Neural progenitor cell (in vitro differentiated cells): ENCODE measurements around the gene PTH2. TPM values are rescaled to one million over a fixed set of nuclear protein-coding genes. Genes with fewer than 3 reads are reported as not detected.

Experiments
- DNase-seq: peaks from one replicate; pipeline ENCODE4 v3.0.0-alpha.2; 2016; ENCODE audit warnings: low spot score
- H2AFZ ChIP-seq: fragments of 200-600 bp; sonication (generic); replicated peaks from 2 replicates; pipeline ENCODE4 v1.6.1; 2016; ENCODE audit warnings: antibody characterized with exemption
- H3F3A ChIP-seq: fragments of 200-600 bp; sonication (generic); 2 replicates; pipeline ENCODE4 v1.6.1; 2016; ENCODE audit warnings: antibody characterized with exemption, low read depth
- H3K27ac ChIP-seq: fragments of 200-600 bp; sonication (generic); 2 replicates; pipeline ENCODE4 v1.5.1; 2016; ENCODE audit warnings: mild to moderate bottlenecking
- H3K27me3 ChIP-seq: fragments of 200-600 bp; sonication (generic); 2 replicates; pipeline ENCODE4 v1.6.1; 2016; ENCODE audit warnings: mild to moderate bottlenecking, moderate library complexity
- H3K36me3 ChIP-seq: fragments of 200-600 bp; sonication (generic); 2 replicates; pipeline ENCODE4 v1.5.1; 2016
- H3K4me1 ChIP-seq: fragments of 200-600 bp; sonication (generic); 2 replicates; pipeline ENCODE4 v1.6.1; 2016; ENCODE audit warnings: mixed run types
- H3K4me2 ChIP-seq: fragments of 200-600 bp; sonication (generic); 2 replicates; pipeline ENCODE4 v1.6.1; 2016
- H3K4me3 ChIP-seq: fragments of 200-600 bp; sonication (generic); 2 replicates; pipeline ENCODE4 v1.5.1; 2016
- H3K79me2 ChIP-seq: fragments of 200-600 bp; sonication (generic); 2 replicates; pipeline ENCODE4 v1.6.1; 2016; ENCODE audit warnings: low read depth
- H3K9ac ChIP-seq: fragments of 200-600 bp; sonication (generic); 2 replicates; pipeline ENCODE4 v1.6.1; 2016
- H3K9me3 ChIP-seq: fragments of 200-600 bp; sonication (generic); 2 replicates; pipeline ENCODE4 v1.5.1; 2016; ENCODE audit warnings: low read depth
- H4K20me1 ChIP-seq: fragments of 200-600 bp; sonication (generic); 2 replicates; pipeline ENCODE4 v1.6.1; 2016; ENCODE audit warnings: low read depth
- H3K27ac Mint-ChIP-seq: 3 replicates; pipeline ENCODE4 v1.8.0; 2021; ENCODE audit warnings: mixed read lengths
- H3K27me3 Mint-ChIP-seq: 2 replicates; pipeline ENCODE4 v1.8.0; 2022; ENCODE audit warnings: low read depth, mild to moderate bottlenecking, inconsistent platforms, moderate library complexity, mixed read lengths; ENCODE audit not compliant: insufficient read depth
- H3K36me3 Mint-ChIP-seq: 3 replicates; pipeline ENCODE4 v1.8.0; 2021; ENCODE audit warnings: mixed read lengths
- H3K4me1 Mint-ChIP-seq: 3 replicates; pipeline ENCODE4 v1.8.0; 2021; ENCODE audit warnings: mixed read lengths
- H3K4me3 Mint-ChIP-seq: 3 replicates; pipeline ENCODE4 v1.8.0; 2021; ENCODE audit warnings: mild to moderate bottlenecking, moderate library complexity, mixed read lengths
- H3K9me3 Mint-ChIP-seq: 3 replicates; pipeline ENCODE4 v1.8.0; 2020; ENCODE audit warnings: mixed read lengths
- EZH2 ChIP-seq: fragments of 200-600 bp; sonication (generic); IDR thresholded peaks from 2 replicates; pipeline ENCODE4 v1.6.1; 2017; ENCODE audit warnings: antibody characterized with exemption, mild to moderate bottlenecking, moderate library complexity
- EZH2phosphoT487 ChIP-seq: fragments of 200-600 bp; sonication (generic); IDR thresholded peaks from 2 replicates; pipeline ENCODE4 v1.6.1; 2017; ENCODE audit warnings: antibody characterized with exemption
- total RNA-seq: library from RNA; depleted of rRNA; stranded (reverse); fragments of >200 nt; gene quantifications from 2 replicates; pipeline ENCODE4 v1.2.3, GENCODE V29; 2015; ENCODE audit warnings: low replicate concordance
- TF ChIP-seq, protein P1 (sequence below): fragments of 200-600 bp; sonication (generic); IDR thresholded peaks from 2 replicates; pipeline ENCODE4 v1.5.1; 2017; ENCODE audit warnings: antibody characterized with exemption, mild to moderate bottlenecking

Gene PTH2
- total RNA-seq, 1 donor from 2014 or later, result not detected

DNA sequence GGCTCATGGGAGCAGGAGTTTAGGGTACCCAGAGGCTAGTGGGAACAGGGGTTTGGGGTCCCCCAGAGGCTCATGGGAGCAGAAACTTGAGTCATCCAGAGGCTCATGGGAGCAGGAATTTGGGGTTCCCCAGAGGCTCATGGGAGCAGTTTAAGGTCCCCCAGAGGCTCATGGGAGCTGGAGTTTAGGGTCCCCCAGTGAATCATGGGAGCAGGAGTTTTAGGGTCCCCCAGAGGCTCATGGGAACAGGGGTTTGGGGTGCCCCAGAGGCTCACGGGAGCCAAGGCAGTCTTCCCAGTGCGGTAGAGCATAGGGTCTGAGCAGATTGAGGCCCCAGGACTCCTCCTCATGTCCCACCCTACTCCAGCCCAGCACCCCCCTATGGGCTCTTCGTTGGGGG lies 42.1 kb upstream of the PTH2 start:
- Histone ChIP-seq H3K27me3 (no peaks in the 10 kb centered on the region), H3K9me3 (no peaks in the 10 kb centered on the region), H3K4me2 (no peak overlapping the region), H3K36me3 (no peaks in the 10 kb centered on the region), H3K27ac (no peak overlapping the region), H3K79me2 (no peaks in the 10 kb centered on the region), H3K4me1 (peaks cover 7% of the 10 kb centered on the region), H3K4me3 (no peak overlapping the region), H4K20me1 (no peaks in the 10 kb centered on the region), H3F3A (peaks cover 6% of the 10 kb centered on the region), H3K9ac (no peak overlapping the region), H2AFZ (no peak overlapping the region)
- no peak overlapping the region for H3K27ac Mint-ChIP-seq
- peaks cover 2% of the 10 kb centered on the region for H3K27me3 Mint-ChIP-seq
- no peak for DNase-seq
- H3K4me3 Mint-ChIP-seq, result no peak overlapping the region
- TF ChIP-seq EZH2phosphoT487, result no peak
- TF ChIP-seq, protein P1, sequence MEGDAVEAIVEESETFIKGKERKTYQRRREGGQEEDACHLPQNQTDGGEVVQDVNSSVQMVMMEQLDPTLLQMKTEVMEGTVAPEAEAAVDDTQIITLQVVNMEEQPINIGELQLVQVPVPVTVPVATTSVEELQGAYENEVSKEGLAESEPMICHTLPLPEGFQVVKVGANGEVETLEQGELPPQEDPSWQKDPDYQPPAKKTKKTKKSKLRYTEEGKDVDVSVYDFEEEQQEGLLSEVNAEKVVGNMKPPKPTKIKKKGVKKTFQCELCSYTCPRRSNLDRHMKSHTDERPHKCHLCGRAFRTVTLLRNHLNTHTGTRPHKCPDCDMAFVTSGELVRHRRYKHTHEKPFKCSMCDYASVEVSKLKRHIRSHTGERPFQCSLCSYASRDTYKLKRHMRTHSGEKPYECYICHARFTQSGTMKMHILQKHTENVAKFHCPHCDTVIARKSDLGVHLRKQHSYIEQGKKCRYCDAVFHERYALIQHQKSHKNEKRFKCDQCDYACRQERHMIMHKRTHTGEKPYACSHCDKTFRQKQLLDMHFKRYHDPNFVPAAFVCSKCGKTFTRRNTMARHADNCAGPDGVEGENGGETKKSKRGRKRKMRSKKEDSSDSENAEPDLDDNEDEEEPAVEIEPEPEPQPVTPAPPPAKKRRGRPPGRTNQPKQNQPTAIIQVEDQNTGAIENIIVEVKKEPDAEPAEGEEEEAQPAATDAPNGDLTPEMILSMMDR, result no peak
- no peak for TF ChIP-seq EZH2
- no peaks in the 10 kb centered on the region for H3K9me3 Mint-ChIP-seq
- peaks cover 10% of the 10 kb centered on the region for H3K36me3 Mint-ChIP-seq
- peaks cover 6% of the 10 kb centered on the region for H3K4me1 Mint-ChIP-seq

DNA sequence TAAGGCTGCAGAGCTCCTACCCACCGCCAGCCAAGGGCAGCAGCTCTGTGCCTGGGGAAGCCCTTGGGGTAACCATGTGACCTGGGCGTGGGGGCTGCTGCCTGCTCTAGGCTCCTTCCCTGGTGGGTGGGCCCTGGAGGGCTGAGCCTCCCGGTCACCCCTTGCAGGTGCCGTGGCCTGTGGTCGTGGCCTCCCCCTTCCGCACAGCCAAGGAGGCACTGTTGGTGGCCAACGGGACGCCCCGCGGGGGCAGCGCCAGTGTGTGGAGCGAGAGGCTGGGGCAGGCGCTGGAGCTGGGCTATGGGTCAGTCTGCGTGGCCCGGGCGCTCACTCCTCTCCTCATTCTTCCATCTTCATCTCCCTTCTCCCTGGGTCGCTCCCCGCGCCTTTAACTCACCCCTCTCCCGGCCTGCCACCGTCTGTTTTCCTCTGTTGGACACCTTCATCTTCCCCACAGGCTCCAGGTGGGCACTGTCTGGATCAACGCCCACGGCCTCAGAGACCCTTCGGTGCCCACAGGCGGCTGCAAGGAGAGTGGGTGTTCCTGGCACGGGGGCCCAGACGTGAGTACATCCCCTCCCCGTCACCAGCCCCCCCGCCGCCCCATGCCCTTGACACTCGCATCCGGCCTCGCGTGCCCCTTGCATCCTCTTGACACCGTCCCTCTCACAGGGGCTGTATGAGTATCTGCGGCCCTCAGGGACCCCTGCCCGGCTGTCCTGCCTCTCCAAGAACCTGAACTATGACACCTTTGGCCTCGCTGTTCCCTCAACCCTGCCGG lies 40.9 kb upstream of the PTH2 start:
- Histone ChIP-seq H3K9me3 (no peaks in the 10 kb centered on the region), H3K27ac (no peak overlapping the region), H2AFZ (no peak overlapping the region), H3K4me3 (no peak overlapping the region), H4K20me1 (no peaks in the 10 kb centered on the region), H3K9ac (no peak overlapping the region), H3K4me1 (peaks cover 5% of the 10 kb centered on the region), H3K79me2 (no peaks in the 10 kb centered on the region), H3K4me2 (no peak overlapping the region), H3F3A (peaks cover 2% of the 10 kb centered on the region), H3K27me3 (no peaks in the 10 kb centered on the region), H3K36me3 (no peaks in the 10 kb centered on the region)
- Mint-ChIP-seq H3K36me3 (peaks cover 9% of the 10 kb centered on the region), H3K27ac (no peak overlapping the region), H3K9me3 (no peaks in the 10 kb centered on the region), H3K27me3 (peaks cover 2% of the 10 kb centered on the region), H3K4me3 (no peak overlapping the region), H3K4me1 (peaks cover 5% of the 10 kb centered on the region)
- no peak for DNase-seq
- TF ChIP-seq EZH2phosphoT487 (no peak), EZH2 (no peak)
- TF ChIP-seq, protein P1, result no peak

DNA sequence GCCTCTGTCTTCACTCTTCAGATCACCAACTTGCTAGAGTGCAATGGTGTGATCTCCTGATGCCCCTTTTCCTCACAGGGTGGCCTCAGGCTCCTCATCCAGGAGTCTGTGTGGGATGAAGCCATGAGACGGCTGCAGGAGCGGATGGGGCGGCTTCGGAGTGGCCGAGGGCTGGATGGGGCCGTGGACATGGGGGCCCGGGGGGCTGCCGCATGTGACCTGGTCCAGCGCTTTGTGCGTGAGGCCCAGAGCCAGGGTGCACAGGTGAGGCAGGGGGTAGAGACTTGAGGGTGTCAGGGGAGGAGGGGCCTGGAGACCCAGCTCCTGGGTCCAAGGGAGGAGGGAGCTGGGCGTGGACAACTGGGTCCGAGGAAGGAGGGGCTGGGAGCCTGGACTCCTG lies 39.3 kb upstream of the PTH2 start:
- no peak overlapping the region for H3K9ac ChIP-seq
- Mint-ChIP-seq H3K27me3 (no peaks in the 10 kb centered on the region), H3K4me1 (no peaks in the 10 kb centered on the region), H3K36me3 (peaks cover 4% of the 10 kb centered on the region), H3K9me3 (no peaks in the 10 kb centered on the region), H3K27ac (no peak overlapping the region), H3K4me3 (no peak overlapping the region)
- H3F3A ChIP-seq, result no peaks in the 10 kb centered on the region
- H4K20me1 ChIP-seq, result no peaks in the 10 kb centered on the region
- H2AFZ ChIP-seq, result no peak overlapping the region
- H3K4me2 ChIP-seq, result no peak overlapping the region
- no peak overlapping the region for H3K27ac ChIP-seq
- no peak for TF ChIP-seq EZH2
- TF ChIP-seq, protein P1, result no peak
- TF ChIP-seq EZH2phosphoT487, result no peak
- no peaks in the 10 kb centered on the region for H3K36me3 ChIP-seq
- H3K4me3 ChIP-seq, result no peak overlapping the region
- no peaks in the 10 kb centered on the region for H3K9me3 ChIP-seq
- H3K4me1 ChIP-seq, result no peaks in the 10 kb centered on the region
- DNase-seq, result no peak
- H3K79me2 ChIP-seq, result no peaks in the 10 kb centered on the region
- no peaks in the 10 kb centered on the region for H3K27me3 ChIP-seq
